GM19025 (cell line): ENCODE measurements around the gene SMURF1.

Experiments used
- ATAC-seq: cut with Tn5 transposase; IDR thresholded peaks from one replicate; pipeline ENCODE4 v1.9.1; 2021; ENCODE audit warnings: mild to moderate bottlenecking, low read depth, moderate library complexity; ENCODE audit not compliant: unreplicated experiment

The SMURF1 gene

GRCh38 chr7:99033765-99034164, 110.1 kb downstream of the SMURF1 start:
- no peak for ATAC-seq

- no peak for ATAC-seq
Measured at GRCh38 chr7:99032928-99033327, 111.0 kb downstream of the SMURF1 start.

- no peak for ATAC-seq
Measured at GRCh38 chr7:99031496-99031895, 112.4 kb downstream of the SMURF1 start.

- no peak for ATAC-seq
Measured at GRCh38 chr7:99030951-99031350, 113.0 kb downstream of the SMURF1 start.

GRCh38 chr7:99030457-99030856, 113.5 kb downstream of the SMURF1 start:
- no peak for ATAC-seq

GRCh38 chr7:99029466-99030435, 114.2 kb downstream of the SMURF1 start:
- no peak for ATAC-seq

- no peak for ATAC-seq
Measured at GRCh38 chr7:99028261-99028973, 115.5 kb downstream of the SMURF1 start.

GRCh38 chr7:99027841-99028240, 116.1 kb downstream of the SMURF1 start:
- ATAC-seq, result no peak

GRCh38 chr7:99027241-99027640, 116.7 kb downstream of the SMURF1 start:
- ATAC-seq, result no peak

- no peak for ATAC-seq
Measured at GRCh38 chr7:99024066-99024465, 119.8 kb downstream of the SMURF1 start.

- ATAC-seq, result no peak
Measured at GRCh38 chr7:99021941-99022560, 121.9 kb downstream of the SMURF1 start.

GRCh38 chr7:99020413-99020715, 123.5 kb downstream of the SMURF1 start:
- ATAC-seq, result no peak

- ATAC-seq, result no peak
Measured at GRCh38 chr7:99019523-99020412, 124.1 kb downstream of the SMURF1 start.

- ATAC-seq, result no peak
Measured at GRCh38 chr7:99016196-99016595, 127.7 kb downstream of the SMURF1 start.

- no peak for ATAC-seq
Measured at GRCh38 chr7:99014113-99014985, 129.6 kb downstream of the SMURF1 start.

- no peak for ATAC-seq
Measured at GRCh38 chr7:99013266-99014112, 130.4 kb downstream of the SMURF1 start.

- no peak for ATAC-seq
Measured at GRCh38 chr7:99012722-99013121, 131.2 kb downstream of the SMURF1 start.

- no peak for ATAC-seq
Measured at GRCh38 chr7:99011706-99012404, 132.1 kb downstream of the SMURF1 start.
